ENCODE measurements around the gene PLXND1. TPM values are rescaled to one million over a fixed set of nuclear protein-coding genes. Genes with fewer than 3 reads are reported as not detected.

PLXND1 gene
- total RNA-seq, 2 donors from 2014 or later = 73.1 to 83.2 TPM

DNA sequence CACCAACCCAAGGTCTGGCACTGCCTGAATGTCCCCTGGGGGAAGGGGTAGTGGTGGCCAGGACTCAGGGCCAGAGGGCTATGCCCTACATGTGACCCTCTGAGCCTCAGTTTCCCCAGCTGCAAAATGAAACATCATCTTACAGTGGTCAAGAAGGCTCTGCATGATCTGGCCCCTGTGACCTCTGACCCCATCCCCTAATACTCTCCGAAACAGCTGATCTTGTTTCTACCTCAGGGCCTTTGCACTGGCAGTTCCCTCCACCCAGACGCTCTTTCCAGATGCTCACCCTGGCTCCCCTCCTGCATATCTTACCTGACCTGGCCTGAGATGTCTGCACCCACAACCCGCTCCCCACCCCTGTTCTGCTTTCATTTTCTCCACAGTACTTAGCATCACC lies 21.8 kb downstream of the PLXND1 start:
- peaks cover 17% of the 10 kb centered on the region for H3K36me3 Mint-ChIP-seq (ENCODE audit: low read depth)
- H3K27me3 ChIP-seq (ENCODE audit: control insufficient read depth, insufficient read depth, low read length, poor library complexity, severe bottlenecking) = no peaks in the 10 kb centered on the region
- TF ChIP-seq CTCF (conservative IDR thresholded peaks at IDR 0.05) = no peak
- H3K4me3 Mint-ChIP-seq = no peak overlapping the region
- peaks cover 3% of the 10 kb centered on the region for H3K36me3 ChIP-seq (ENCODE audit: control insufficient read depth, insufficient read depth, low read length)
- H3K9me3 Mint-ChIP-seq = no peaks in the 10 kb centered on the region
- DNase-seq = no peak
- no peaks in the 10 kb centered on the region for H3K27me3 Mint-ChIP-seq (ENCODE audit: insufficient read depth)
- no peak overlapping the region for H3K4me3 ChIP-seq (ENCODE audit: low read length)
- no peaks in the 10 kb centered on the region for H3K4me1 Mint-ChIP-seq
- no peaks in the 10 kb centered on the region for H3K9me3 ChIP-seq (ENCODE audit: control insufficient read depth, low read length)
- no peak overlapping the region for H3K9ac ChIP-seq (ENCODE audit: extremely low read depth, low read length, poor library complexity, severe bottlenecking)
- H3K27ac Mint-ChIP-seq = no peak overlapping the region
- no peak overlapping the region for H3K27ac ChIP-seq (ENCODE audit: low read depth, low read length)
- no peaks in the 10 kb centered on the region for H3K4me1 ChIP-seq (ENCODE audit: control insufficient read depth, insufficient read depth, low read length)
- WGBS, 2 experiments (ENCODE audit: insufficient coverage in 1 of 2, insufficient read length in 1 of 2) = 93 to 94% methylated on average over 3 of the region's 3 CpGs

- no peaks in the 10 kb centered on the region for H3K9me3 Mint-ChIP-seq
- H3K4me3 ChIP-seq (ENCODE audit: low read length) = no peak overlapping the region
- no peaks in the 10 kb centered on the region for H3K27me3 Mint-ChIP-seq (ENCODE audit: insufficient read depth)
- 93% methylated on average over 6 to 9 of the region's 9 CpGs for WGBS, 2 experiments (ENCODE audit: insufficient coverage in 1 of 2, insufficient read length in 1 of 2)
- no peak overlapping the region for H3K27ac ChIP-seq (ENCODE audit: low read depth, low read length)
- H3K36me3 Mint-ChIP-seq (ENCODE audit: low read depth) = peaks cover 17% of the 10 kb centered on the region
- TF ChIP-seq CTCF (conservative IDR thresholded peaks at IDR 0.05) = no peak
- H3K27me3 ChIP-seq (ENCODE audit: control insufficient read depth, insufficient read depth, low read length, poor library complexity, severe bottlenecking) = no peaks in the 10 kb centered on the region
- H3K4me1 Mint-ChIP-seq = no peaks in the 10 kb centered on the region
- no peak overlapping the region for H3K9ac ChIP-seq (ENCODE audit: extremely low read depth, low read length, poor library complexity, severe bottlenecking)
- no peak for DNase-seq
- H3K9me3 ChIP-seq (ENCODE audit: control insufficient read depth, low read length) = no peaks in the 10 kb centered on the region
- peaks cover 3% of the 10 kb centered on the region for H3K36me3 ChIP-seq (ENCODE audit: control insufficient read depth, insufficient read depth, low read length)
- H3K4me3 Mint-ChIP-seq = no peak overlapping the region
- no peak overlapping the region for H3K27ac Mint-ChIP-seq
- no peaks in the 10 kb centered on the region for H3K4me1 ChIP-seq (ENCODE audit: control insufficient read depth, insufficient read depth, low read length)
These were observed 23.2 kb downstream of the PLXND1 start for GRCh38 chr3:129583289-129583688.

GRCh38 chr3:129582799-129583198 lies 23.7 kb downstream of the PLXND1 start:
- H3K27ac Mint-ChIP-seq = no peak overlapping the region

More at GRCh38 chr3:129582799-129583198, 23.7 kb downstream of the PLXND1 start:
- Mint-ChIP-seq H3K4me1 (no peaks in the 10 kb centered on the region), H3K36me3 (ENCODE audit: low read depth) (peaks cover 16% of the 10 kb centered on the region), H3K27me3 (ENCODE audit: insufficient read depth) (no peaks in the 10 kb centered on the region), H3K4me3 (no peak overlapping the region), H3K9me3 (no peaks in the 10 kb centered on the region)
- Histone ChIP-seq H3K9me3 (ENCODE audit: control insufficient read depth, low read length) (no peaks in the 10 kb centered on the region), H3K9ac (ENCODE audit: extremely low read depth, low read length, poor library complexity, severe bottlenecking) (no peak overlapping the region), H3K4me1 (ENCODE audit: control insufficient read depth, insufficient read depth, low read length) (no peaks in the 10 kb centered on the region), H3K36me3 (ENCODE audit: control insufficient read depth, insufficient read depth, low read length) (peaks cover 3% of the 10 kb centered on the region), H3K27me3 (ENCODE audit: control insufficient read depth, insufficient read depth, low read length, poor library complexity, severe bottlenecking) (no peaks in the 10 kb centered on the region), H3K4me3 (ENCODE audit: low read length) (no peak overlapping the region), H3K27ac (ENCODE audit: low read depth, low read length) (no peak overlapping the region)
- 98 to 100% methylated on average over 5 of the region's 5 CpGs for WGBS, 2 experiments (ENCODE audit: insufficient coverage in 1 of 2, insufficient read length in 1 of 2)
- DNase-seq = no peak
- TF ChIP-seq CTCF (conservative IDR thresholded peaks at IDR 0.05) = no peak
